ENCODE results near the gene CLDN14. TPM values are rescaled to one million over a fixed set of nuclear protein-coding genes. Genes with fewer than 3 reads are reported as not detected.

Gene CLDN14
- total and polyA plus RNA-seq, 2 donors (not counting 1 experiment from before 2014, with no cell fraction given), result 0.39 TPM; not detected in 1

- ChIA-PET POLR2A (no interaction called here), CTCF (interaction anchor here (1.0 kb wide), 1 partner anchor 15 kb away, joined by 5 read pairs; no protein-coding TSS in a partner anchor)
- H3K4me3 ChIP-seq (ENCODE audit: control extremely low read depth in 1 of 5, extremely low read depth in 1 of 5, insufficient read depth in 1 of 5, low read depth in 2 of 5, low read length in 4 of 5), result no peak overlapping the region
- ATAC-seq (ENCODE audit: low read depth), result no peak
- H3K36me3 ChIP-seq (replicated peaks in 1 of 2; ENCODE audit: control extremely low read depth in 1 of 2, control insufficient read depth in 1 of 2, extremely low read depth in 1 of 2, insufficient read depth in 2 of 2, low read length in 1 of 2), result no peaks in the 10 kb centered on the region
- Mint-ChIP-seq H3K9me3 (ENCODE audit: insufficient read depth) (peaks cover 2% of the 10 kb centered on the region), H3K4me3 (no peak overlapping the region), H3K27ac (no peak overlapping the region), H3K4me1 (no peaks in the 10 kb centered on the region), H3K27me3 (peaks cover 24% of the 10 kb centered on the region)
- DNase-seq, result no peak
- no peak overlapping the region for H3K9ac ChIP-seq (ENCODE audit: low read length)
- peaks cover 0 to 4% (median 0%) of the 10 kb centered on the region in 3 donors for H3K9me3 ChIP-seq (ENCODE audit: control extremely low read depth in 1 of 3, control insufficient read depth in 2 of 3, insufficient read depth in 1 of 3, low read length in 2 of 3)
- peaks cover 0 to 10% (median 3%) of the 10 kb centered on the region in 4 experiments for H3K27me3 ChIP-seq (replicated peaks in 1 of 4; ENCODE audit: control extremely low read depth in 1 of 4, control insufficient read depth in 3 of 4, insufficient read depth in 4 of 4, low read length in 3 of 4)
- no peak for TF ChIP-seq EZH2 (IDR thresholded peaks at IDR 0.05; ENCODE audit: borderline replicate concordance, insufficient read depth, low read depth, low read length, poor library complexity, severe bottlenecking)
- TF ChIP-seq, protein P1, sequence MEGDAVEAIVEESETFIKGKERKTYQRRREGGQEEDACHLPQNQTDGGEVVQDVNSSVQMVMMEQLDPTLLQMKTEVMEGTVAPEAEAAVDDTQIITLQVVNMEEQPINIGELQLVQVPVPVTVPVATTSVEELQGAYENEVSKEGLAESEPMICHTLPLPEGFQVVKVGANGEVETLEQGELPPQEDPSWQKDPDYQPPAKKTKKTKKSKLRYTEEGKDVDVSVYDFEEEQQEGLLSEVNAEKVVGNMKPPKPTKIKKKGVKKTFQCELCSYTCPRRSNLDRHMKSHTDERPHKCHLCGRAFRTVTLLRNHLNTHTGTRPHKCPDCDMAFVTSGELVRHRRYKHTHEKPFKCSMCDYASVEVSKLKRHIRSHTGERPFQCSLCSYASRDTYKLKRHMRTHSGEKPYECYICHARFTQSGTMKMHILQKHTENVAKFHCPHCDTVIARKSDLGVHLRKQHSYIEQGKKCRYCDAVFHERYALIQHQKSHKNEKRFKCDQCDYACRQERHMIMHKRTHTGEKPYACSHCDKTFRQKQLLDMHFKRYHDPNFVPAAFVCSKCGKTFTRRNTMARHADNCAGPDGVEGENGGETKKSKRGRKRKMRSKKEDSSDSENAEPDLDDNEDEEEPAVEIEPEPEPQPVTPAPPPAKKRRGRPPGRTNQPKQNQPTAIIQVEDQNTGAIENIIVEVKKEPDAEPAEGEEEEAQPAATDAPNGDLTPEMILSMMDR (IDR thresholded peaks at IDR 0.05), result no peak
- intact Hi-C loops (cut with micrococcal nuclease), result no loop called here
- H4K20me1 ChIP-seq (ENCODE audit: control insufficient read depth, insufficient read depth, low read length, poor library complexity, severe bottlenecking), result no peaks in the 10 kb centered on the region
- H3K79me2 ChIP-seq (ENCODE audit: control insufficient read depth, insufficient read depth, low read length), result no peaks in the 10 kb centered on the region
- H2AFZ ChIP-seq (ENCODE audit: insufficient read depth, low read depth, low read length, poor library complexity, severe bottlenecking), result no peak overlapping the region
- 94% methylated on average over 2 of the region's 5 CpGs for WGBS (ENCODE audit: insufficient coverage)
- H3K4me1 ChIP-seq (ENCODE audit: control insufficient read depth in 2 of 2, insufficient read depth in 2 of 2, low read length in 2 of 2), result no peaks in the 10 kb centered on the region
- no peak overlapping the region for H3K4me2 ChIP-seq (replicated peaks; ENCODE audit: low read depth, low read length, poor library complexity, severe bottlenecking)
- H3K27ac ChIP-seq (ENCODE audit: low read length in 2 of 2), result no peak overlapping the region
These were observed 42.8 kb downstream of the CLDN14 start for GRCh38 chr21:36436829-36437744.

DNA sequence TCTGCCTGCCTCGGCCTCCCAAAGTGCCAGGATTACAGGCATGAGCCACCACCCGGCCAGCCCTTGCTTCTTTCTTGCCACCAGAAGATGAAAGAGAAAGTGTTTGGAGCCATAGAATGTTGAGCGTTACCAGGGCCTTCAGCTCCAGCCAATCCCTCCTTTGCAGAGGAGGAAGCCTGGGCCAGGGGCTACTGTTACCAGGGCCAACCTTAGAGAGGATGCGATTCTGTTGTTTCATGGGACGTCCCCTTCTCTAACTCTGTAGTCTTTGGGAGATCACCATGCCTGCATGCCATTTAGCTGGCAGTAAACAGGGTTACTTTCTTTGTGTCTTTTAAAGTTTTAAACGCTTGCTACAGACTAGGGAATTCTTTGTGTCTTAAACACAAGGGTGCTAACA is 45.8 kb downstream of the CLDN14 start:
- no peaks in the 10 kb centered on the region for H3K36me3 ChIP-seq (replicated peaks in 1 of 2; ENCODE audit: control extremely low read depth in 1 of 2, control insufficient read depth in 1 of 2, extremely low read depth in 1 of 2, insufficient read depth in 2 of 2, low read length in 1 of 2)
- H2AFZ ChIP-seq (ENCODE audit: insufficient read depth, low read depth, low read length, poor library complexity, severe bottlenecking), result no peak overlapping the region
- TF ChIP-seq EZH2 (IDR thresholded peaks at IDR 0.05; ENCODE audit: borderline replicate concordance, insufficient read depth, low read depth, low read length, poor library complexity, severe bottlenecking), result no peak
- TF ChIP-seq, protein P1 (IDR thresholded peaks at IDR 0.05), result no peak
- H4K20me1 ChIP-seq (ENCODE audit: control insufficient read depth, insufficient read depth, low read length, poor library complexity, severe bottlenecking), result no peaks in the 10 kb centered on the region
- Mint-ChIP-seq H3K4me3 (no peak overlapping the region), H3K27ac (no peak overlapping the region), H3K27me3 (peaks cover 31% of the 10 kb centered on the region), H3K4me1 (peaks cover 14% of the 10 kb centered on the region), H3K9me3 (ENCODE audit: insufficient read depth) (peaks cover 2% of the 10 kb centered on the region)
- intact Hi-C loops (cut with micrococcal nuclease), result no loop called here
- no peak overlapping the region for H3K9ac ChIP-seq (ENCODE audit: low read length)
- peaks cover 0 to 4% (median 0%) of the 10 kb centered on the region in 3 donors for H3K9me3 ChIP-seq (ENCODE audit: control extremely low read depth in 1 of 3, control insufficient read depth in 2 of 3, insufficient read depth in 1 of 3, low read length in 2 of 3)
- 97% methylated on average over 4 of the region's 6 CpGs for WGBS (ENCODE audit: insufficient coverage)
- DNase-seq (no peak), ATAC-seq (ENCODE audit: low read depth) (no peak)
- H3K4me1 ChIP-seq (ENCODE audit: control insufficient read depth in 2 of 2, insufficient read depth in 2 of 2, low read length in 2 of 2), result peaks cover 12 to 13% of the 10 kb centered on the region in 2 donors
- H3K4me3 ChIP-seq (ENCODE audit: control extremely low read depth in 1 of 5, extremely low read depth in 1 of 5, insufficient read depth in 1 of 5, low read depth in 2 of 5, low read length in 4 of 5), result no peak overlapping the region
- POLR2A ChIA-PET, result no interaction called here
- H3K4me2 ChIP-seq (replicated peaks; ENCODE audit: low read depth, low read length, poor library complexity, severe bottlenecking), result no peak overlapping the region
- no peak overlapping the region for H3K27ac ChIP-seq (ENCODE audit: low read length in 2 of 2)
- CTCF ChIA-PET, result no interaction called here
- H3K79me2 ChIP-seq (ENCODE audit: control insufficient read depth, insufficient read depth, low read length), result no peaks in the 10 kb centered on the region
- H3K27me3 ChIP-seq (replicated peaks in 1 of 4; ENCODE audit: control extremely low read depth in 1 of 4, control insufficient read depth in 3 of 4, insufficient read depth in 4 of 4, low read length in 3 of 4), result peaks cover 0 to 22% (median 5%) of the 10 kb centered on the region in 4 experiments
